T-helper 1 cell treated with Interleukin-12 subunit alpha and Interleukin-12 subunit beta and Interleukin-4 antibody, amounts not matched to agents 30 ng/mL and 1 ng/mL, for 36 hours (primary cell): ENCODE data around the gene RAB17. TPM values are rescaled to one million over a fixed set of nuclear protein-coding genes. Genes with fewer than 3 reads are reported as not detected.

Experiments
- intact Hi-C: fragments of 100-400 bp; cut with micrococcal nuclease; formaldehyde crosslinking; loops from one replicate; pipeline ENCODE4 v1.15.1; 2024
- total RNA-seq: library from RNA; stranded (reverse); gene quantifications from 2 replicates; pipeline ENCODE4 v1.2.3, GENCODE V29; 2022

RAB17 gene
- total RNA-seq, 1 donor from 2014 or later, result not detected

GRCh38 chr2:237540223-237540775, 50.2 kb downstream of the RAB17 start:
- intact Hi-C loops, result no loop called here

GRCh38 chr2:237539681-237540080, 50.9 kb downstream of the RAB17 start:
- intact Hi-C loops, result no loop called here

- intact Hi-C loops, result no loop called here
Observed at GRCh38 chr2:237538901-237539300, 51.6 kb downstream of the RAB17 start.

GRCh38 chr2:237538001-237538720, 52.4 kb downstream of the RAB17 start:
- intact Hi-C loops, result no loop called here

- intact Hi-C loops, result no loop called here
Observed at GRCh38 chr2:237536617-237537016, 53.9 kb downstream of the RAB17 start.

- intact Hi-C loops, result no loop called here
Observed at GRCh38 chr2:237536083-237536415, 54.5 kb downstream of the RAB17 start.

GRCh38 chr2:237535385-237536082, 55.0 kb downstream of the RAB17 start:
- intact Hi-C loops, result no loop called here

- intact Hi-C loops, result no loop called here
Observed at GRCh38 chr2:237534380-237534779, 56.2 kb downstream of the RAB17 start.

GRCh38 chr2:237533668-237534161, 56.8 kb downstream of the RAB17 start:
- intact Hi-C loops, result no loop called here

- intact Hi-C loops, result no loop called here
Observed at GRCh38 chr2:237532160-237532559, 58.4 kb downstream of the RAB17 start.

- intact Hi-C loops, result no loop called here
Observed at GRCh38 chr2:237530472-237531433, 59.8 kb downstream of the RAB17 start.

- intact Hi-C loops, result no loop called here
Observed at GRCh38 chr2:237529452-237530402, 60.8 kb downstream of the RAB17 start.

GRCh38 chr2:237527766-237528165, 62.8 kb downstream of the RAB17 start:
- intact Hi-C loops, result no loop called here

- intact Hi-C loops, result no loop called here
Observed at GRCh38 chr2:237527233-237527632, 63.3 kb downstream of the RAB17 start.

- intact Hi-C loops, result no loop called here
Observed at GRCh38 chr2:237525559-237526157, 64.9 kb downstream of the RAB17 start.

- intact Hi-C loops, result no loop called here
Observed at GRCh38 chr2:237524631-237525030, 65.9 kb downstream of the RAB17 start.
